ENCODE measurements around the gene MEAF6.
"Not testable (repeated sequence)": the region's sequence is repeated elsewhere in the genome, so short reads cannot be mapped to it uniquely, and the experiment has no call there.

DNA sequence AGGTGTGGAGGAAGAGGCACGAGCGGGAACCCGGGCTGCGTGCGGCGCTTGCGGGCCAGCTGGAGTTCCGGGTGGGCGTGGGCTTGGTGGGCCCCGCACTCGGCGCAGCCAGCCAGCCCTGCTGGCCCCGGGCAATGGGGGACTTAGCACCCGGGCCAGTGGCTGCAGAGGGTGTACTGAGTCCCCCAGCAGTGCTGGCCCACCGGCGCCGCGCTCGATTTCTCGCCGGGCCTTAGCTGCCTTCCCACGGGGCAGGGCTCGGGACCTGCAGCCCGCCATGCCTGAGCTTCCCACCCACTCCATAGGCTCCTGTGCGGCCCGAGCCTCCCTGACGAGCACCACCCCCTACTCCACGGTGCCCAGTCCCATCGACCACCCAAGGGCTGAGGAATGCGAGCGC, 3.7 kb upstream of the MEAF6 start:
- TF ChIP-seq, protein P1, sequence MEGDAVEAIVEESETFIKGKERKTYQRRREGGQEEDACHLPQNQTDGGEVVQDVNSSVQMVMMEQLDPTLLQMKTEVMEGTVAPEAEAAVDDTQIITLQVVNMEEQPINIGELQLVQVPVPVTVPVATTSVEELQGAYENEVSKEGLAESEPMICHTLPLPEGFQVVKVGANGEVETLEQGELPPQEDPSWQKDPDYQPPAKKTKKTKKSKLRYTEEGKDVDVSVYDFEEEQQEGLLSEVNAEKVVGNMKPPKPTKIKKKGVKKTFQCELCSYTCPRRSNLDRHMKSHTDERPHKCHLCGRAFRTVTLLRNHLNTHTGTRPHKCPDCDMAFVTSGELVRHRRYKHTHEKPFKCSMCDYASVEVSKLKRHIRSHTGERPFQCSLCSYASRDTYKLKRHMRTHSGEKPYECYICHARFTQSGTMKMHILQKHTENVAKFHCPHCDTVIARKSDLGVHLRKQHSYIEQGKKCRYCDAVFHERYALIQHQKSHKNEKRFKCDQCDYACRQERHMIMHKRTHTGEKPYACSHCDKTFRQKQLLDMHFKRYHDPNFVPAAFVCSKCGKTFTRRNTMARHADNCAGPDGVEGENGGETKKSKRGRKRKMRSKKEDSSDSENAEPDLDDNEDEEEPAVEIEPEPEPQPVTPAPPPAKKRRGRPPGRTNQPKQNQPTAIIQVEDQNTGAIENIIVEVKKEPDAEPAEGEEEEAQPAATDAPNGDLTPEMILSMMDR (IDR thresholded peaks at IDR 0.05), result not testable (repeated sequence)
- TF ChIP-seq POLR2A (IDR thresholded peaks at IDR 0.05; ENCODE audit: low read depth), result not testable (repeated sequence)
